Panc1 (cell line): ENCODE results near the gene ZNF385C. TPM values are rescaled to one million over a fixed set of nuclear protein-coding genes. Genes with fewer than 3 reads are reported as not detected.

Experiments
- ATAC-seq: fragments of 200-7000 bp; cut with Tn5 transposase; 2 replicates; pipeline ENCODE4 v1.9.1; 2020; ENCODE audit warnings: mild to moderate bottlenecking, moderate library complexity
- BruUV-seq: library from RNA; stranded (reverse); fragments of 400-500 nt; replicated peaks from 2 replicates; lab custom pipeline; 2021; lab: Mats Ljungman, UMichigan
- CTCF ChIA-PET: fragments of 300-600 bp; sonication (Branson Sonifier 250); formaldehyde crosslinking; loops from one replicate; lab custom pipeline; 2022; ENCODE audit warnings: antibody characterized with exemption; lab: Charles Lee
- POLR2A ChIA-PET: fragments of 300-600 bp; sonication (Branson Sonifier 250); formaldehyde crosslinking; loops from one replicate; lab custom pipeline; 2022; ENCODE audit warnings: antibody characterized with exemption; lab: Charles Lee
- DNase-seq: peaks from one replicate; pipeline ENCODE4 v3.0.0-alpha.2; 2010; ENCODE audit warnings: low read depth, low spot score
- H3K27ac ChIP-seq: 2 replicates; pipeline ENCODE4 v1.5.1; 2011; ENCODE audit warnings: mild to moderate bottlenecking, low read length, inconsistent platforms
- H3K27me3 ChIP-seq: fragments of 200-500 bp; sonication (Bioruptor generic); 2 replicates; pipeline ENCODE4 v1.6.0; 2014; ENCODE audit warnings: low read length, inconsistent platforms; ENCODE audit not compliant: control insufficient read depth, insufficient read depth
- H3K36me3 ChIP-seq: fragments of 200-500 bp; sonication (Bioruptor generic); 2 replicates; pipeline ENCODE4 v1.5.1; 2014; ENCODE audit warnings: inconsistent platforms, mild to moderate bottlenecking, low read length, moderate library complexity; ENCODE audit not compliant: control insufficient read depth, insufficient read depth
- H3K4me1 ChIP-seq: 2 replicates; pipeline ENCODE4 v1.5.1; 2011; ENCODE audit warnings: inconsistent platforms, mild to moderate bottlenecking, low read length, moderate library complexity; ENCODE audit not compliant: control insufficient read depth, insufficient read depth
- H3K4me3 ChIP-seq, 2 experiments: 2 replicates each; pipeline ENCODE4 v1.5.1; 2011 to 2012; ENCODE audit warnings: low read depth in 2 of 2, low read length in 2 of 2, mild to moderate bottlenecking in 2 of 2, inconsistent platforms in 1 of 2, moderate library complexity in 1 of 2
- H3K9me3 ChIP-seq: fragments of 200-500 bp; sonication (Bioruptor generic); 2 replicates; pipeline ENCODE4 v1.5.1; 2014; ENCODE audit warnings: low read depth, mild to moderate bottlenecking, inconsistent platforms, low read length, moderate library complexity; ENCODE audit not compliant: control insufficient read depth, insufficient read depth
- CTCF ChIP-seq: fragments of 450-650 bp; IDR thresholded peaks from 2 replicates; pipeline ENCODE4 v1.5.1; 2017; ENCODE audit warnings: mild to moderate bottlenecking
- POLR2AphosphoS5 ChIP-seq: IDR thresholded peaks from 2 replicates; pipeline ENCODE4 v1.6.1; 2012; ENCODE audit warnings: mild to moderate bottlenecking, low read depth, low read length, moderate library complexity
- REST ChIP-seq, 2 experiments: IDR thresholded peaks; 2 replicates each; pipeline ENCODE4 v1.6.1; 2011 to 2012; ENCODE audit warnings: low read depth in 2 of 2, control low read depth in 1 of 2, low read length in 1 of 2, mild to moderate bottlenecking in 1 of 2, moderate library complexity in 1 of 2; ENCODE audit not compliant: insufficient read depth in 1 of 2
- SIN3A ChIP-seq: IDR thresholded peaks from 2 replicates; pipeline ENCODE4 v1.6.1; 2012; ENCODE audit warnings: low read depth, mild to moderate bottlenecking, low read length, moderate library complexity, borderline replicate concordance; ENCODE audit not compliant: insufficient read depth
- TCF7L2 ChIP-seq: IDR thresholded peaks from 2 replicates; pipeline ENCODE4 v1.6.1; 2011; ENCODE audit warnings: mild to moderate bottlenecking, low read depth, low read length, inconsistent platforms
- in situ Hi-C: cut with HindIII; loops from 2 replicates; pipeline ENCODE4 v1.10.0; 2016; ENCODE audit warnings: low sequenced_read_pairs, low pct_unique_long_range_greater_than_20kb
- intact Hi-C: fragments of 100-400 bp; cut with micrococcal nuclease; formaldehyde crosslinking; loops from one replicate; pipeline ENCODE4 v1.10.0; 2022; ENCODE audit not compliant: unreplicated experiment
- total RNA-seq: library from RNA; stranded (reverse); gene quantifications from one replicate; pipeline ENCODE4 v1.2.1, GENCODE V29; 2021; ENCODE audit not compliant: unreplicated experiment

Gene ZNF385C
- total RNA-seq, 1 experiment from 2014 or later: 0.21 TPM

GRCh38 chr17:42081516-42082129, 16.6 kb downstream of the ZNF385C start:
- no peak for ATAC-seq
- no peak for DNase-seq
- CTCF ChIA-PET: no interaction called here
- no TSS peak for BruUV-seq
- no peaks in the 10 kb centered on the region for H3K36me3 ChIP-seq
- no peaks in the 10 kb centered on the region for H3K9me3 ChIP-seq
- H3K4me3 ChIP-seq: no peak overlapping the region
- H3K27me3 ChIP-seq: no peaks in the 10 kb centered on the region
- TF ChIP-seq REST (IDR thresholded peaks at IDR 0.05; ENCODE audit: insufficient read depth in 1 of 2, low read depth in 2 of 2, low read length in 1 of 2) (no peak), TCF7L2 (no peak)
- intact Hi-C loops (no loop called here), in situ Hi-C loops (no loop called here)
- no peak overlapping the region for H3K27ac ChIP-seq
- POLR2A ChIA-PET: no interaction called here
- H3K4me1 ChIP-seq: no peaks in the 10 kb centered on the region

- CTCF ChIA-PET: interaction anchor here (0.6 kb wide), 1 partner anchor 107 kb away, joined by 3 read pairs; no protein-coding TSS in a partner anchor
- POLR2A ChIA-PET: interaction anchor here (0.6 kb wide), 1 partner anchor 60 kb away, joined by 5 read pairs; the partner anchor contains the start of gene NKIRAS2
- Histone ChIP-seq H3K4me3 (no peak overlapping the region), H3K27ac (no peak overlapping the region), H3K36me3 (no peaks in the 10 kb centered on the region), H3K4me1 (no peaks in the 10 kb centered on the region), H3K27me3 (no peaks in the 10 kb centered on the region), H3K9me3 (no peaks in the 10 kb centered on the region)
- no peak for DNase-seq
- BruUV-seq: no TSS peak
- ATAC-seq: no peak
- intact Hi-C loops: no loop called here
- TF ChIP-seq TCF7L2 (no peak), CTCF (no peak), POLR2AphosphoS5 (no peak), REST (IDR thresholded peaks at IDR 0.05; ENCODE audit: insufficient read depth in 1 of 2, low read depth in 2 of 2, low read length in 1 of 2) (no peak), SIN3A (no peak)
- in situ Hi-C loops: no loop called here
Measured at GRCh38 chr17:42079541-42079940, 18.7 kb downstream of the ZNF385C start.
